ENCODE data around the gene SSNA1. TPM values are rescaled to one million over a fixed set of nuclear protein-coding genes. Genes with fewer than 3 reads are reported as not detected.

SSNA1 gene
- total RNA-seq, 1 donor from 2014 or later = 52.7 TPM

GRCh38 chr9:137143459-137143858 is 45.0 kb upstream of the SSNA1 start:
- Mint-ChIP-seq H3K4me3 (ENCODE audit: unreplicated experiment) (no peak overlapping the region), H3K27me3 (ENCODE audit: low read depth, unreplicated experiment) (peaks cover 61% of the 10 kb centered on the region), H3K36me3 (ENCODE audit: low read depth, unreplicated experiment) (no peaks in the 10 kb centered on the region), H3K4me1 (ENCODE audit: low read depth, unreplicated experiment) (peaks cover 2% of the 10 kb centered on the region), H3K27ac (ENCODE audit: unreplicated experiment) (no peak overlapping the region), H3K9me3 (ENCODE audit: unreplicated experiment) (peaks cover 3% of the 10 kb centered on the region)
- no peak overlapping the region for H3K9ac ChIP-seq (ENCODE audit: low read length)
- peaks cover 22% of the 10 kb centered on the region for H3K27me3 ChIP-seq (ENCODE audit: insufficient read depth, low read length)
- no peak for FAIRE-seq
- H3K4me2 ChIP-seq (ENCODE audit: low read length) = no peak overlapping the region
- H3K9me3 ChIP-seq (ENCODE audit: insufficient read depth, low read depth, low read length) = no peaks in the 10 kb centered on the region
- no peaks in the 10 kb centered on the region for H3K79me2 ChIP-seq (ENCODE audit: insufficient read depth, low read length)
- H3K36me3 ChIP-seq (ENCODE audit: insufficient read depth, low read length) = no peaks in the 10 kb centered on the region
- TF ChIP-seq EZH2 (IDR thresholded peaks at IDR 0.05; ENCODE audit: insufficient read depth, low read length) = no peak
- no peak for TF ChIP-seq CTCF (IDR thresholded peaks at IDR 0.05; ENCODE audit: insufficient read depth, low read depth, low read length)
- DNase-seq (ENCODE audit: low read depth) = no peak
- no peaks in the 10 kb centered on the region for H4K20me1 ChIP-seq (ENCODE audit: insufficient read depth, low read length)
- no peak overlapping the region for H2AFZ ChIP-seq (ENCODE audit: low read depth, low read length)
- peaks cover 2% of the 10 kb centered on the region for H3K4me1 ChIP-seq (ENCODE audit: insufficient read depth, low read length)
- no peak overlapping the region for H3K4me3 ChIP-seq (ENCODE audit: insufficient read depth, low read depth, low read length)
- H3K27ac ChIP-seq (ENCODE audit: low read depth, low read length) = no peak overlapping the region

GRCh38 chr9:137145731-137146526 is 42.5 kb upstream of the SSNA1 start:
- Histone ChIP-seq H3K4me1 (ENCODE audit: insufficient read depth, low read length) (no peaks in the 10 kb centered on the region), H2AFZ (ENCODE audit: low read depth, low read length) (no peak overlapping the region), H3K9ac (ENCODE audit: low read length) (no peak overlapping the region), H3K79me2 (ENCODE audit: insufficient read depth, low read length) (no peaks in the 10 kb centered on the region), H3K4me2 (ENCODE audit: low read length) (no peak overlapping the region), H3K27ac (ENCODE audit: low read depth, low read length) (no peak overlapping the region), H4K20me1 (ENCODE audit: insufficient read depth, low read length) (no peaks in the 10 kb centered on the region), H3K4me3 (ENCODE audit: insufficient read depth, low read depth, low read length) (no peak overlapping the region), H3K36me3 (ENCODE audit: insufficient read depth, low read length) (no peaks in the 10 kb centered on the region), H3K9me3 (ENCODE audit: insufficient read depth, low read depth, low read length) (no peaks in the 10 kb centered on the region), H3K27me3 (ENCODE audit: insufficient read depth, low read length) (peaks cover 11% of the 10 kb centered on the region)
- H3K9me3 Mint-ChIP-seq (ENCODE audit: unreplicated experiment) = no peaks in the 10 kb centered on the region
- H3K4me3 Mint-ChIP-seq (ENCODE audit: unreplicated experiment) = no peak overlapping the region
- FAIRE-seq (no peak), DNase-seq (ENCODE audit: low read depth) (no peak)
- H3K27me3 Mint-ChIP-seq (ENCODE audit: low read depth, unreplicated experiment) = peaks cover 45% of the 10 kb centered on the region
- no peaks in the 10 kb centered on the region for H3K4me1 Mint-ChIP-seq (ENCODE audit: low read depth, unreplicated experiment)
- H3K36me3 Mint-ChIP-seq (ENCODE audit: low read depth, unreplicated experiment) = no peaks in the 10 kb centered on the region
- TF ChIP-seq CTCF (IDR thresholded peaks at IDR 0.05; ENCODE audit: insufficient read depth, low read depth, low read length) = no peak
- no peak for TF ChIP-seq EZH2 (IDR thresholded peaks at IDR 0.05; ENCODE audit: insufficient read depth, low read length)
- no peak overlapping the region for H3K27ac Mint-ChIP-seq (ENCODE audit: unreplicated experiment)

- no peak overlapping the region for H3K4me3 ChIP-seq (ENCODE audit: insufficient read depth, low read depth, low read length)
- TF ChIP-seq CTCF (IDR thresholded peaks at IDR 0.05; ENCODE audit: insufficient read depth, low read depth, low read length) = no peak
- H3K9me3 ChIP-seq (ENCODE audit: insufficient read depth, low read depth, low read length) = no peaks in the 10 kb centered on the region
- Mint-ChIP-seq H3K4me3 (ENCODE audit: unreplicated experiment) (no peak overlapping the region), H3K4me1 (ENCODE audit: low read depth, unreplicated experiment) (no peaks in the 10 kb centered on the region), H3K36me3 (ENCODE audit: low read depth, unreplicated experiment) (no peaks in the 10 kb centered on the region), H3K27me3 (ENCODE audit: low read depth, unreplicated experiment) (peaks cover 40% of the 10 kb centered on the region), H3K27ac (ENCODE audit: unreplicated experiment) (no peak overlapping the region), H3K9me3 (ENCODE audit: unreplicated experiment) (no peaks in the 10 kb centered on the region)
- no peak overlapping the region for H3K27ac ChIP-seq (ENCODE audit: low read depth, low read length)
- H3K9ac ChIP-seq (ENCODE audit: low read length) = no peak overlapping the region
- no peaks in the 10 kb centered on the region for H4K20me1 ChIP-seq (ENCODE audit: insufficient read depth, low read length)
- H3K4me1 ChIP-seq (ENCODE audit: insufficient read depth, low read length) = no peaks in the 10 kb centered on the region
- FAIRE-seq (no peak), DNase-seq (ENCODE audit: low read depth) (no peak)
- H3K4me2 ChIP-seq (ENCODE audit: low read length) = no peak overlapping the region
- peaks cover 7% of the 10 kb centered on the region for H3K27me3 ChIP-seq (ENCODE audit: insufficient read depth, low read length)
- H3K79me2 ChIP-seq (ENCODE audit: insufficient read depth, low read length) = no peaks in the 10 kb centered on the region
- H2AFZ ChIP-seq (ENCODE audit: low read depth, low read length) = no peak overlapping the region
- no peaks in the 10 kb centered on the region for H3K36me3 ChIP-seq (ENCODE audit: insufficient read depth, low read length)
These were observed 42.0 kb upstream of the SSNA1 start for GRCh38 chr9:137146527-137146918.
